HG03558 (cell line): Measurements from ENCODE around the gene SLC15A3.
"Not testable (repeated sequence)": the region's sequence is repeated elsewhere in the genome, so short reads cannot be mapped to it uniquely, and the experiment has no call there.

Experiments used
- ATAC-seq: cut with Tn5 transposase; IDR thresholded peaks from one replicate; pipeline ENCODE4 v1.9.1; 2021; ENCODE audit warnings: moderate number of reproducible peaks; ENCODE audit not compliant: unreplicated experiment; ENCODE audit errors: extremely low read depth

The SLC15A3 gene

GRCh38 chr11:60917267-60917666 lies 34.7 kb downstream of the SLC15A3 start:
- ATAC-seq, result no peak

DNA sequence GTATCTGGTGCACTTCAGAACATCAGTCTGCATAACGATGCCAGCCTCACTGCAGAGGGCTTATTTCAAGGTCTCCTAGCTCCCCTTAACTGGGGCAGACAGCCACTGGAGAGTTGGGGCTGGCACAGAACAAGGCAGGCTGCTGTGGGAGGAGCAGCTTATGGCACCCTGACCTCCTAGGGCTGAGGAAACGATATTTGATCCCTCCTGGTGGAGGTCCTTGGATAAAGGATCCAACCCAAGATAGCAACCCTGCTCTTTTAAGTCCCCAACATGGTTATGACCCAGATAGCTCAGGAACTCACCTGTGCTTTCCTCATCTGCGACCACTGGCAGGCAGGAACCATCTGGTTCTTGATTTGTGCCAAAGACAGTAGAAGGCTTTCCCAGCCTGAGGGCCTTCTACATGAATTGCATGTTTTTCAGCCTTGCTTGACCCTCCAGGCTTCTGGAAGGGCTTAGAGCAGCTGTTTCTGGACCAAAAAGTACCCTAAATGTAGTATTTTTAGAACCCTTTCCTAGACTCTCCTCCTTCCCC lies 35.2 kb downstream of the SLC15A3 start:
- ATAC-seq, result no peak

- peak; percentile 29 for ATAC-seq
Observed at GRCh38 chr11:60915248-60915914, 36.6 kb downstream of the SLC15A3 start.

DNA sequence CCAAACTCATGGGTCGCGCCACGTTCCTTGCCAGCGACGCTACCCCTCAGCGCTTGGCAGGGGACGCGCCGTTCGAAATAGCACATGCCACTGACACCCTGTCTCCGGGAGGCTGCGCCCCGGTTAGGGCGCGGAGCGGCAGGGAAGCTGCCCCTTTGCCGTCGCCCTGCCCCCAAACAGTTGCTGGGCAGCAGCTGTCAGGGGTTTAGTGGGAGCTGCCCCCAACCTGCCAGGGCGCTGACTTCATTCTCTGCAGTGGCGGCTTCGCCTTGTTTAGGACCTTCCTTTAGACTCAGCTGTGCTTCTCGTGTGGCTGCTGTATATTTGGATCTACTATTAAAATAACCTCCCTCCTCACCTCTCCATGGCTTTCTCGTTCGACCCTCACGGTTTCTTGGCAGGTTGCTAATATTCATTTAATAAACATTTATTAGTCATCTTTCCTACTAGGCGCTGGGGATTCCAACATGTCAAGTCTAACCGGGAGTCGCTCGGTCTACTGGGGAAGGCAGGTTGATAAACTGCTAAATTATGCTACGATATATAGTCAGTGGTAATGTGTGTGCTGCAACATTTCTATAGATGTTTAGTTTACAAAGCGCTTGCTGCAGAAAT lies 37.2 kb downstream of the SLC15A3 start:
- ATAC-seq, result no peak

- ATAC-seq, result no peak
Observed at GRCh38 chr11:60913793-60914632, 38.0 kb downstream of the SLC15A3 start, which contains the start of gene TMEM109. TSS of gene TMEM109 (plus strand) at chr11:60914158. CDS start at chr11:60919694, 5,536 bp downstream.

GRCh38 chr11:60912851-60913528 lies 39.0 kb downstream of the SLC15A3 start:
- ATAC-seq, result no peak

GRCh38 chr11:60912223-60912850 lies 39.6 kb downstream of the SLC15A3 start:
- ATAC-seq, result no peak

DNA sequence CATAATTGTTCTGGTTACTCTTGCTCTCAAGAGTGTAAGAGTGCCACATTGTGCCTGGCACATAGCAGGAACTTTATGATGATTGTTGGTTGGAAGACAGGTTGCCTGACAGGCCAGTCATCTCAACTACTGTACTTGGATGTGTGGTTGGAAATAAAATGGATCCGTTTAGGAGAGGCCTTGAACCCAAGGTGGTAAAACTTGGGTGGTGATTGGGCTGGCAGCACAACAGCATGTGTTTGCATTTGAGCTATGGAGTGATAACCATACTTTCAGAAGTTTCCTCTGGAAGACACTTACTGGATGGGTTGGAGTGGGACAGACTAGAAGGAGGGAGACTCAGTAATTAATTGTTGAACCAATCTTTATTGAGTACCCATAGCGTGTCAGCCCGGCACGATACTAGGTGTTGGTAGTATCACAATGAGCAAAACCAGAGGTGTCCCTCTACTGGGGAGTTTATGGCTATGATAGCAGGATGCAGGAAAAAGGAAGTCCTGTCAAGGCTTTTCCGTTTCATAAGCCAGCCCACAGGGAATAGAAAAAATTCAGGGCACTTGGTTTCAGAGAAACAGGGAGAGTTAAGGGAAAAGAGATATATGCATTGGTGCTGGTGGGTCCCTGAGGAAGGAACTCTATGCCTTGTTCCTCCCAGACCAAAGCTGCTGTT lies 41.1 kb downstream of the SLC15A3 start:
- ATAC-seq, result no peak

DNA sequence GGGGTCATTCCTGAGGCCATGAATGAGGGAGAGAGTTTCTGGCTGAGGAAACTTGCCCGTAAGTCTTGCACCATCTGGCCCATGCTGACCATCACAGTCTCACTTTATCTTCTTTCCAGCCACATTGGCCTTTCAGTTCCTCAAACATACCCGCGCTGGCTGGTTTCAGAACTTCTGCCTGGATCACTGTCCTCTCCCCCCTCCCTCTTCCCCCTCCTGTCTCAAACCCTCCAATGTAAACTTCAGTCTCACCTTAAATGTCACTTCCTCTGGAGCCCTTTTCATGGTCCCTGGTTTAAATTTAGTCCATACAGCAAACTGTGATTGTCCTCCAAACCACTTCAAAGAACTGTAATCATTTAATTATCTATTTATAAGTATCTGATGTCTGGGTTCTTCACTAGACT lies 41.7 kb downstream of the SLC15A3 start:
- peak; percentile 23 for ATAC-seq

GRCh38 chr11:60909680-60910280 lies 42.2 kb downstream of the SLC15A3 start:
- ATAC-seq, result not testable (repeated sequence)

- ATAC-seq, result no peak
Observed at GRCh38 chr11:60908803-60909202, 43.2 kb downstream of the SLC15A3 start.

- ATAC-seq, result peak; percentile 55
Observed at GRCh38 chr11:60906132-60906972, 45.6 kb downstream of the SLC15A3 start, which contains the start of gene PRPF19. TSS of gene PRPF19 (minus strand) at chr11:60906585. CDS start at chr11:60906382, 203 bp downstream.

- no peak for ATAC-seq
Observed at GRCh38 chr11:60905551-60906113, 46.3 kb downstream of the SLC15A3 start.

- ATAC-seq, result no peak
Observed at GRCh38 chr11:60905047-60905446, 46.9 kb downstream of the SLC15A3 start.

GRCh38 chr11:60902625-60903024 lies 49.4 kb downstream of the SLC15A3 start:
- ATAC-seq, result no peak

DNA sequence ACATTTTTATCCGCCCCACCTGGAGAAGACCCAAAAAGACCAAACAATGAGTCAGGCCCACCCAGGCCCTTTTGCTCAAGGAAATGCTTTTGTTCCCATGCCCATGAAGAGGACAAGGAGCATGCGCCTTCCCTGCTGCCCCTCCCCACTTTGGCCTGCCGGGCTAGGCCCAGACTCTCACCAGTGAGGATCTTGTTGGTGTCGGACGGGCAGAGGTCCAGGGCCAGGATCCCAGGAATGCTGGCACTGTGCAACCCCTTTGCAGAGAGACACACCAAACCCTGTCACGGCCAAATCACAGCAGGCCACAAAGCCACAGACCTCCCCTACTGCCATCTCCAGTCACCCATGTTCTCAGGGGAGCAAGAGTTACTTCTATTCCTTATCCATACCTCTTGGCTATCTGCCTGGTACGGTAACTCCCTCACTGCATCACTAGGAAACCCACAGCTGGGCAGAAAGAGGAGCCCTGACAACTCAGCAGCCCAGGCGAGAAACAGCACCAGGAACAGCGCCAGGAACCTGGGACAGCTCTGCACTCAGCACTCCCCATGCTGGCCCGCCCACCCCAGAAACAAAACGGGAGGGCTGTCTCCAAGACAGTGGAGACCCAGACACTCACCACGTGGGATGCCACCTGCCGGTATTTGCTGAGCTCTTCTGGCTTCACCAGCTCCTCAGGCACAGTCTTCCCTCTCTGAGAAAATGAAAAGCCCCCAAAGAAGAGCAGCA lies 51.1 kb downstream of the SLC15A3 start:
- no peak for ATAC-seq

GRCh38 chr11:60899977-60900376 lies 52.0 kb downstream of the SLC15A3 start:
- no peak for ATAC-seq
